ENCODE results near the gene STIM1. TPM values are rescaled to one million over a fixed set of nuclear protein-coding genes. Genes with fewer than 3 reads are reported as not detected.

Gene STIM1
- total RNA-seq, 1 donor from 2014 or later = 16.5 TPM

DNA sequence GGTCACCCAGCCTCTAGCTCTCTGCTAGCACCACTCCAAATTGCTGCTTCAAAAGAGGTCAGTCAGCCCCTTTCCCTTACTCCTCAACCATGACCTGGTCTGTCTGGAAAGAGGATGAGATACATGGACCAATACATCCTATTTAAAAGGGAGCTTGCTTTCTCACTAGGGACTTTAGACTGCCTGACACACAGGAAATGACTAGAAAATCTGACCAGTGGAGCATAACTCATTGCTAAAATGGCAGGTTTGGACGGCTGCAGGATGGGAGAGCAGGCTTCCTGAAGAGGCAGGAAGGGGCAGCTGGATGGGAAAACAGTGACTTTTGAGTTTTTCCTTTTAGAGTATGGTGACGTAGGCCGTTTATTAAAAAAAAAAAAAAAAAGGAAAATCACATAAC is 25.3 kb downstream of the STIM1 start:
- no peak for TF ChIP-seq CTCF (conservative IDR thresholded peaks at IDR 0.05; ENCODE audit: low read depth, low read length)

DNA sequence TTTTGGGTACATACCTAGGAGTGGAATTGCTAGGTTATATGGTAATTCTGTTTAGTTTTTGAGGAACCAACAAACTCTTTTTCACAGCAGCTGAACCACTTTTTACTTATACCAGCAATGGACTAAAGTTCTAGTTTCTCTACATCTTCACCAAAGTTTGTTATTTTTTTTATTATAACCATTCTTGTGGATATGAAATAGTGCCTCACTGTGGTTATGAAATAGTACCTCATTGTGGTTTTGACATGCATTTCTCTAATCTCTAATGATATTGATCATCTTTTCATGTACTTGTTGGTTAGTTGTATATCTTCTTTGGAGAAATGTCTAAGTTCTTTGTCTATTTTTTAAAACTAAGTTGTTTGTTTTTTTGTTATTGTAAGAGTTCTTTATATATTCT is 27.2 kb downstream of the STIM1 start:
- no peak overlapping the region for H3K4me3 ChIP-seq (ENCODE audit: low read depth, low read length)
- no peak for DNase-seq (ENCODE audit: low read depth)
- TF ChIP-seq CTCF (conservative IDR thresholded peaks at IDR 0.05; ENCODE audit: low read depth, low read length) = no peak

More for the DNA sequence above, 25.3 kb downstream of the STIM1 start:
- H3K4me3 ChIP-seq (ENCODE audit: low read depth, low read length) = no peak overlapping the region
- no peak for DNase-seq (ENCODE audit: low read depth)

- TF ChIP-seq CTCF (conservative IDR thresholded peaks at IDR 0.05; ENCODE audit: low read depth, low read length) = no peak
- no peak for DNase-seq (ENCODE audit: low read depth)
- H3K4me3 ChIP-seq (ENCODE audit: low read depth, low read length) = no peak overlapping the region
Observed at GRCh38 chr11:3885855-3886254, 30.4 kb downstream of the STIM1 start.

- no peak for DNase-seq (ENCODE audit: low read depth)
- no peak overlapping the region for H3K4me3 ChIP-seq (ENCODE audit: low read depth, low read length)
- no peak for TF ChIP-seq CTCF (conservative IDR thresholded peaks at IDR 0.05; ENCODE audit: low read depth, low read length)
Observed at GRCh38 chr11:3886985-3887384, 31.5 kb downstream of the STIM1 start.

GRCh38 chr11:3888876-3889275 is 33.4 kb downstream of the STIM1 start:
- no peak for DNase-seq (ENCODE audit: low read depth)
- no peak for TF ChIP-seq CTCF (conservative IDR thresholded peaks at IDR 0.05; ENCODE audit: low read depth, low read length)
- H3K4me3 ChIP-seq (ENCODE audit: low read depth, low read length) = no peak overlapping the region

- H3K4me3 ChIP-seq (ENCODE audit: low read depth, low read length) = no peak overlapping the region
- no peak for TF ChIP-seq CTCF (conservative IDR thresholded peaks at IDR 0.05; ENCODE audit: low read depth, low read length)
- no peak for DNase-seq (ENCODE audit: low read depth)
Observed at GRCh38 chr11:3890014-3890413, 34.5 kb downstream of the STIM1 start.

DNA sequence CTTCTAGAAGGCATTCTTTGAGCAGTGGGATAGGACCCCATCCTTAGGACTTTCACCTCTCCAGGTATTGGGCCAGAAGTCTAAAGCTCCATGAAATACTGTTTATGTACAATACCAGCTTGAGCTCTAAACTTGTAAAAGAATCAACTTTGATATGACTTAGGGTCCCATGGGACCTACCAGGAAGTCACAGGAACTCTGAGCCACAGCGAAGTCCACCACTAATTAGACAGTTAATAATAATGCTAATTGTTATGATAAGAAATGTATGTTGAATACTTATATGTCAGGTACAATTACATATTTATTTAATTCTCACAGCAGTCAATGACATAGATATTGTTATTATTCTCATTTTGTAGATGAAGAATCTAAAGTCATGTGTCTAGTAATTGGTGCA is 35.3 kb downstream of the STIM1 start:
- no peak for TF ChIP-seq CTCF (conservative IDR thresholded peaks at IDR 0.05; ENCODE audit: low read depth, low read length)
- H3K4me3 ChIP-seq (ENCODE audit: low read depth, low read length) = no peak overlapping the region
- DNase-seq (ENCODE audit: low read depth) = no peak
